HG03039 (cell line): ENCODE measurements around the gene NAV1.
"Not testable (repeated sequence)": the region's sequence is repeated elsewhere in the genome, so short reads cannot be mapped to it uniquely, and the experiment has no call there.

ENCODE experiments used
- ATAC-seq: cut with Tn5 transposase; IDR thresholded peaks from one replicate; pipeline ENCODE4 v1.9.1; 2021; ENCODE audit warnings: mild to moderate bottlenecking, moderate library complexity; ENCODE audit not compliant: unreplicated experiment

Gene NAV1

DNA sequence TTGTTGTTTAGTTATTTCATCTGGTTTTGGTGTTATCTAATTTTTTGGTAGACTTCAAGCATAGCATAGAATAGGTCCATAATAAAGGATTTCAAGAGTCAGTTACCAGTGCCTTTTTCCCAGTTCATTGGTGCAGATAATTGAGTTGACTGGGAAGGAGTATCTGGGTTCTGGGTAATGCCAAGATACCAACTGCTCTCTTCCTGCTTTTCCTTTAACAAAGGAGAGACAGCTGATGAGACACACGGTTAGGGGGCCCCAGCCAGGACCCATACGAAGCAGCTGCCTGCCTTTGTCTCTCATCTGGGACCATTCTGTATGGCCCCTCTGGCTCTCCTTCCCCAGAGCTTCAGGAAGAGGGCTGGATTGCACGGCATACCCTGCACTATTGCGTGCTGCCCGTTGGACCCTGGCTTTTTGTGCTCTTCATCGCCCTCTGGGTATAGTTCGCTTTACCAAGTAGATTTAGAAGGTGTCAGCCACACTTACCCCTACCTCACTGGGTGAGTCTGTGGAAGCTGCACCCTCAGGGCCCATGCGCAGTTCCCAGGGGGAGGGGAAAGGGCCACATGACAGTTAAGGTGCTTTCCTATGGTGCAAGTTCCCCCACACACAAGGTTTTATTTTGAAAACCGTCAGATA is 7.0 kb downstream of the NAV1 start:
- ATAC-seq, result no peak

DNA sequence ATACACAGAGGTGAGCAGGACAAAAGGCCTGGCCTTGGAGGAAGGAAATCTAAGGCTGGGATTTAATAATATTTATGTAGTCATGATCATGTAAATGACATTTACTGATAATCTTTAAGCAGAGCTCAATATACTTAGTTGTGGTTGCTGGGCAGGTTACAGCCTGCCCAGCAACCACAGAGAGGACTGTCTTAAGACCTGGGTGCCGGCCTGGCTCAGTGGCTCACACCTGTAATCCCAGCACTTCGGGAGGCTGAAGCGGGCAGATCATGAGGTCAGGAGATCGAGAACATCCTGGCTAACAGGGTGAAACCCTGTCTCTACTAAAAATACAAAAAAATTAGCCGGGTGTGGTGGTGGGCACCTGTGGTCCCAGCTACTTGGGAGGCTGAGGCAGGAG is 10.6 kb downstream of the NAV1 start:
- ATAC-seq, result not testable (repeated sequence)

GRCh38 chr1:201551096-201551495 is 12.2 kb downstream of the NAV1 start:
- ATAC-seq, result no peak

DNA sequence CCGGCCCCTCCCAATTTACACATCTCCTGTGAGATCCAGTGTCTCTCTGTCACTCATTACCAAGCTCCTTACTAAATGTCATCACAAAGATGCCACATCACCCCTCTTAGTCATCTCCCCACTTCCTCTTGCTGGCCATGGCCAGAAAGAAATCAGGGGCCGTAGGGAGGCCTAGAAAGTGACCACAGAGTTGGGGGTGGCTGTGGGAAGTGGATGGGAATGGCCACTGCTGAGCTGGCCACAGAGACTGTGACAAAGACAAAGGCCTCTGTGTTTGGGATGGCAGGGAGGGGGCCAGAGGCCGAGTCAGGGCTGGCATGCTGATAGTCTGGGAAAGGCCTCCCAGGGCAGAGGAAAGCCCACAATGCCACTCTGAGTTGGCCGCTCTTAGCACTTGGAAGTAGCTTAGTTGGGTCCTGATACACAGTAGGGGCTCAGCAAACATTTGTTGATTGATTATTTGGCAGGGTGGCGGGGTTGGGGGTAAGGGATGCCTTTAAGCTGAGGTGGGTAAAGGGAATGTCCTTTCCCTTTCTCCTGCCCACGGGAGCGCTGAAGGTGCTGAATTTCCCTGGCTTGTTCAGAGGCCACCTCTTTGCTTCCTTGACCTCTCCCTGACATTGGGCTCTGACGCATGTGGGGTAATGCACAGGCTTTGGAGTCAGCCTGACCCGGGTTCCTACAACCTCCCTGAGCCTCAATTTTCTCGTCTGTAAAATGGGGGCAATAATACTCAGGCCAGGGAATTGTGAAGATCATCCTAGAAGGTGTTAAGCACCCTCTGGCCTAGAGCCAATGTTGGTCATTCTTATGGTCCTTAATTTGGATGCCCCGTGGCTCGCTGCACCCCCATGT is 13.2 kb downstream of the NAV1 start:
- ATAC-seq, result no peak

- ATAC-seq, result no peak
Measured at GRCh38 chr1:201552941-201553351, 14.0 kb downstream of the NAV1 start.

GRCh38 chr1:201553496-201554189 is 14.7 kb downstream of the NAV1 start:
- ATAC-seq, result no peak

- no peak for ATAC-seq
Measured at GRCh38 chr1:201554190-201554600, 15.3 kb downstream of the NAV1 start.

DNA sequence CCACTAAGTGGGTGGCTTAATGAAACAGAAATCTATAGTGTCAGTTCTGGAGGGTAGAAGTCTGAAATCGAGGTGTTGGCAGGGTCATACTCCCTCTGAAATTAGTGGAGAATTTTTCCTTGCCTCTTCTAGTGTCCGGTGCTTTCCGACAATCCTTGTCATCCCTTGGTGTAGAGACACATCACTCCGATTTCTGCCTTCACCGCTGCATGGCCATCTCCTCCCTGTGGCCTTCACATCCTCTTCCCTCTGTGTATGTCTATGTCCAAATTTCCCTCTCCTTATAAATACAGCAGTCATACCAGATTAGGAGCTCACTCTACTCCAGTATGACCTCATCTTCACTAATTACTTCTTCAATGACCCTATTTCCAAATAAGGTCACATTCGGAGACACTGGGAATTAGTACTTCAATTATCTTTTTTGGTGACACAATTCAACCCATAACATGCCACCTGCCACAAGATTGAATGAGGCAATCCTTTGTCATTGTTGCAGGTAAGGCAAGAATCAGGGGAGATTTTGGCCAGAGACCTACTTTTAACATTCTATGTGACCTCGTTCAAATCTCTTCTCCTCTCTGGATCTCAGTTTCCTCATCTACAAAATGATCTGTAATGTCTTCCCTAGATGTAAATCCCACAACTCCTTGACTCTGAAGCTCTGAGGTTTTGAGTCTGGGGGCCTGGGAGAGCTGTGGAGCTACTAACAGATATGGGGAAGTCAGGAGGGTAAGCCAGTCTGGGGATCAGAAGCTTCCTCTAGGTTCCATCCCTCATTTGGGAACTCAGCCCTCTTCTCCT is 16.1 kb downstream of the NAV1 start:
- no peak for ATAC-seq

DNA sequence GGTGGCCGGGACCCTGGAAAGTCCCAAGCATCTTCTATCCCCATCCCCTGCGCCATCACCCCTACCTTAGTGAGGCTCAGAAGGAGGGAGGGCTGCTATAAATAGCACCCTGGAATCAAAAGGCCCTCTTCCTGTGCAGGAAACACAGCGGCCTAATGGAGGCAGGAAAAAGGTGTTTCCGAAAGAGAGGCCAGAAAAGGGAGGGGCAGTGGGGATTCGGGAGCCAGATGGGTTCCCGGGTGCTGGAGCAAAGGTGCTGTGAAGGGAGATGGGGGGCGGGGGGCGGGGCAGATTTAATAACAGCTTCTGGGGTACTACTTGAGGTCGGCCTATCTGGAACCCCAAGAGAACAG is 16.6 kb downstream of the NAV1 start:
- ATAC-seq, result no peak

DNA sequence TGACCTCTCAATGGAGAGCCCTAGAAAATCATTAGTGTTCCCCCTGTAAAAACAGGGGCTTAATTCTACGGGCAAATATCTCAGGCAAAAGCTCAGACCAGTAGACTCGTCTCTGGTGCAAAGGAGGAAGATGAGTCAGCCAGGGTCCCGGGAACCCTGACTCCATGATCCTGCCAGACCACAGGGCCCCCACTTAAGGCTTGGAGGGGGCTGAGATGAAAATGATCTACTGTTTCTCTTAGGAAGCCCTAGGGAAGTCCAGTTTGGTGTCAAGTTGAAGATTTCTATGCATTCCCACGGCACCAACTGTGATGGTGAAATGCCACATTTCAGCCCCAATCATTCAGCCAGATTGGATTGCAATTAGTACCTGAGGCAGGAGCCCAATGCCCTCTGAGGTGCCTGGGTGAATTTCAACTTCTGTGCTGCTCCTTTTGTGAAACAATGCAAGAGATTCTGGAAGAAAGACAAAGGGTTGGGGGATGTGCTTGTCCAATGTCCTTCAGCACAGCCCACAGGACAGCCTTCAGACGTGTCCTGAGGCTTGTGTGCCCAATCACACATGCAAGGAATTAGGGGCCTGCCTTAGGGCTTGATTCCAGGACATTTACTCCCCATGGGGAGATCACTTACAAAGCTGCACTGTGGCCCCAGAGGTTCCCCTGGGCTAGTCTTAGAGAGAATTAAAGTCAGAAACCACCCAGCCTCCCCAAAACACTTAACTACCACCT is 18.1 kb downstream of the NAV1 start:
- ATAC-seq, result no peak

- no peak for ATAC-seq
Measured at GRCh38 chr1:201557572-201557958, 18.6 kb downstream of the NAV1 start.

GRCh38 chr1:201559679-201560162 is 20.8 kb downstream of the NAV1 start:
- no peak for ATAC-seq

DNA sequence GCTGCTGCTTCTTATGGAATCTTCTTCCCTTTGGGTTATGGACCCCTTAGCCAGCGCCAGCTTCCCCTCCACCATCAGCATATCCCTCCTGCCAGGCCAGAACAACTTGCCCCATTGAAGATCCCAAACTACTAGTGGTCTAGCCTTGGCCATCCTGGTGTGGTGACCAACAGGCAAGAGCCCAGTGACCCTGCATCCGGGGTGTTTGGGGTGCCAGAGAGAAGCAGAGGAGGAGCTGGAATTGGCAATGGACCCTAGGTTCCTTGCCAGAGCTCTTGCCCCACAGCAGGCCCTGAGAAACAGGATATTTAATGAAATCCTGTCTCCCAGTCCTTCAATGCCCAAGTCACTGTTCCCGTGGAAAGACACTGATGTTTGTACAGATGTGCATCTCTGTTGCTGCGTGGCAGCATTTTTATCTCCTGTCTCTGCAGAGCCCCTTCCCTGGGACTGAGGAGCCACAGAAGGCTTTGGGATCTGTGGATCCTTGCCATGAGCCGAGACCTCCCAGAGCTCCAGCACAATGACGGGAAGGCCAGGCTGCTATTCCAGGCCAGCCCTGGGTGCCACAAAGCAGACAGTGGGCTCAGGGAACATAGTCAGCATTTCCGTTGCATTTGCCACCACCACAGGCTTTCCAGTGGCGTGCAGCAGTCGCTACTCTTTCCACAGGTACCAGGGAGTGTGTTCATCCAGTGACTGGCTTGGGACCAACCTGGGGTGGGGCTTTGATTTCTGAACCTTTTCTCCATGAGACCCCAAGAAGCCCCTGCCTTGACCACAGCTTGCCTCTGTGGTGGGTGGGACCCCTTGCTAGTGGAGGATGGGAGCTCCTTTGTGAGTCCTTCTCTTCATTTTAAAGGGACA is 21.6 kb downstream of the NAV1 start:
- ATAC-seq, result no peak

- no peak for ATAC-seq
Measured at GRCh38 chr1:201561195-201561564, 22.3 kb downstream of the NAV1 start.

DNA sequence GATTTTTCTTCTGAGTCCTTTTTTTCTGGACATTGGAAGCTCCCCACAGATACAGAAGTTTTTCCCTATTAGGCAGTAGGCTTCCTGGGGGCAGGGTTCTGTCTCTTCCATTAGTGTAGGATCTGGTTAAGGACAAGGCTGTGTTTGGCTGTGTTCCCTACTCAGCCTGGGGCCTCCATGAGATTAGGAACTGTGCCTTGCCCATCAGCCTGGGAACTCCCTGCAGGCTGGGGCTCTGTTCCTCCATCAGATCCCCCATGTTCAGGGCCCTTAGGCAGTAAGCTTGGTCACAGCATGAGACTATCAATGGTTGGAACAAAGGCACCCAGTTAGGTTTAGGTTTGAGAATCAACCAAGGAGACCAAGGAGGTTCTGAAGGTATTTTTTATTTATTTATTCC is 22.7 kb downstream of the NAV1 start:
- no peak for ATAC-seq

GRCh38 chr1:201562257-201562656 is 23.3 kb downstream of the NAV1 start:
- no peak for ATAC-seq

DNA sequence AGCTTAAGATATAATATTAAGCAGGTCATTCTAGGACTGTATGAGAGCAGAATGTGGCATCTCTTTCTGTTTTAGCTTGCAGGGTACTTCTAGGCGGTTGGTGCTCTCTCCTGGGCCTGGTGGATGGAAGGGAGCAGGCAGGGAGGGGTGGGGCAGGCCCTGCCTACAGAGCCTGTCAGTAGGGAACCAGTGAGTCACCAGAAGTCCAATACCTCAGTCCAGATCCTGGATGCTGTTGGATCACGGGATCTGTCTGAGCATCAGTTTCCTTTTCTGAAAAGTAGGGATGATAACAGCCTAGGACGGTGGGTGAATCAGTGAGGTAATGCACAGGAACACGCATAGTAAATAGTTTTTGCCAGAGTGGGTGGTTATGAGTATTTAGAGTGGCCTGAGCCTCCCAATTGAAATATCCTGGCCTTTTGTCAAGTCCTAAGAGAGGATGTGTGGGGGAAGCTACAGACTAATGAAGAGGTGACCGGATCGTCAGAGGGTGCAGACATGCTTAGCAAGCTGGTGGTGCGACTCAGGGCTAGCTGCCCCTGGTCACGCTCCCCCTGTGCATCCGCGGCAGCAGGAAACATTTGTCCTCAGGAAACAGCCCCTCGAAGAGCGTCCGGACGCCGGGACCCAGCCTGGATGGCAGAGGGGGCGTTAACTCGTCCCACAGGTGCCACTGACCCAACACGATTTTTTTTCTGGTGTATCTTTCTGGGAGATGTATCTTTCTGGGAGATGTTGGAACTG is 23.9 kb downstream of the NAV1 start:
- no peak for ATAC-seq

- no peak for ATAC-seq
Measured at GRCh38 chr1:201563406-201563780, 24.5 kb downstream of the NAV1 start.

- no peak for ATAC-seq
Measured at GRCh38 chr1:201563941-201564340, 25.0 kb downstream of the NAV1 start.
